ENCODE data around the gene ZNF575. TPM values are rescaled to one million over a fixed set of nuclear protein-coding genes. Genes with fewer than 3 reads are reported as not detected.
A peak's percentile ranks its signal among the peaks of the same experiment; 100 is the strongest.

ZNF575 gene
- total and polyA plus RNA-seq, 2 experiments from 2014 or later: 0.10 to 0.65 TPM

DNA sequence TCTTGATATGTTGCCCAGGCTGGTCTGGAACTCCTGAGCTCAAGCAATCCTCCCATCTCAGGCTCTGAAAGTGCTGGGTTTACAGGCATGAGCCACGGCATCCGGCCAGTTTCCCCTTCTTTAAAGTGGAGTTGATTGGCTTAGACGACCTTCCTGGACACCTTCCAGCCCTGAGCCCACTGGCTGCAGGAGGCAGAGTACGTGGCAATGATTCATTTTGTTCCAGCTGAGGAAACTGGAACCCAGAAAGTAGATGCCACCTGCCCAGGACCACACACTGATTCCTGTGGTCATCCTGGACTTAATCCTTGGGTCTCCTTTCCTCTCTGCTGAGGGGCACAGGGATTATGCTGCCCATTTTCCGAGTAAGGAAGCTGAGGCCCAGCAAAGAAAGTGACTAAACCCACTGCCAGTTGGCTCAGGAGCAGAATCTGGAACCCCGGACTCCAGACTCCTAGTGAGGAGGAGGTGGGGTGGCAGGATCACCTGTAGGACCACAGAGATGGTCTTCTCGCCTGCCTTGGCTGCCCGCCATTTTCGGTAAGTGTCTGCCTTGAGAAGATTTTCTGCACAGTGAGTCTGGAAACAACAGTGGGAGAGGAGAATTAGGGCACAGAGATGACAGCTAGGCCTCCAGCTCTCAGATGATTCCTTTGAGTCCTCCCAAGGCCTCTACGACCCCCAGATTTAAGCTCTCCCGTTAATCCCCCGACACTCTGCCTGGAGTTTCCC lies 41.6 kb downstream of the ZNF575 start:
- Mint-ChIP-seq H3K27me3 (ENCODE audit: insufficient read depth, low read depth, poor library complexity) (peaks cover 8% of the 10 kb centered on the region), H3K4me1 (peaks cover 23% of the 10 kb centered on the region), H3K36me3 (ENCODE audit: low read depth) (peaks cover 25% of the 10 kb centered on the region), H3K9me3 (no peaks in the 10 kb centered on the region; the same call in 2 of the 3 replicates), H3K27ac (peak overlapping the region; percentile 96; the same call in 1 of the 2 replicates), H3K4me3 (peak overlapping the region; percentile 98)
- Histone ChIP-seq H3K4me1 (ENCODE audit: insufficient read depth) (peaks cover 8% of the 10 kb centered on the region), H2AFZ (peak overlapping the region; percentile 93; the same call in 1 of the 2 replicates), H3K9me2 (ENCODE audit: insufficient read depth) (no peaks in the 10 kb centered on the region), H3K4me2 (peak overlapping the region; percentile 98), H3K36me3 (ENCODE audit: insufficient read depth) (no peaks in the 10 kb centered on the region), H3K27ac (ENCODE audit: low read depth) (peak overlapping the region; percentile 89; the same call in 1 of the 2 replicates), H4K20me1 (replicated peaks; ENCODE audit: insufficient read depth) (no peaks in the 10 kb centered on the region; the same call in 1 of the 2 replicates), H3F3A (replicated peaks; ENCODE audit: low read depth) (no peaks in the 10 kb centered on the region; the same call in 1 of the 2 replicates), H3K79me2 (replicated peaks; ENCODE audit: insufficient read depth) (peaks cover 12% of the 10 kb centered on the region; the same call in 1 of the 2 replicates), H3K4me3 (peak overlapping the region; percentile 99), H3K27me3 (ENCODE audit: insufficient read depth) (no peaks in the 10 kb centered on the region)
- TF ChIP-seq, protein P1, sequence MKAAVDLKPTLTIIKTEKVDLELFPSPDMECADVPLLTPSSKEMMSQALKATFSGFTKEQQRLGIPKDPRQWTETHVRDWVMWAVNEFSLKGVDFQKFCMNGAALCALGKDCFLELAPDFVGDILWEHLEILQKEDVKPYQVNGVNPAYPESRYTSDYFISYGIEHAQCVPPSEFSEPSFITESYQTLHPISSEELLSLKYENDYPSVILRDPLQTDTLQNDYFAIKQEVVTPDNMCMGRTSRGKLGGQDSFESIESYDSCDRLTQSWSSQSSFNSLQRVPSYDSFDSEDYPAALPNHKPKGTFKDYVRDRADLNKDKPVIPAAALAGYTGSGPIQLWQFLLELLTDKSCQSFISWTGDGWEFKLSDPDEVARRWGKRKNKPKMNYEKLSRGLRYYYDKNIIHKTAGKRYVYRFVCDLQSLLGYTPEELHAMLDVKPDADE (IDR thresholded peaks at IDR 0.05): no peak
- no peak for DNase-seq (ENCODE audit: low spot score)
- no peak for ATAC-seq

DNA sequence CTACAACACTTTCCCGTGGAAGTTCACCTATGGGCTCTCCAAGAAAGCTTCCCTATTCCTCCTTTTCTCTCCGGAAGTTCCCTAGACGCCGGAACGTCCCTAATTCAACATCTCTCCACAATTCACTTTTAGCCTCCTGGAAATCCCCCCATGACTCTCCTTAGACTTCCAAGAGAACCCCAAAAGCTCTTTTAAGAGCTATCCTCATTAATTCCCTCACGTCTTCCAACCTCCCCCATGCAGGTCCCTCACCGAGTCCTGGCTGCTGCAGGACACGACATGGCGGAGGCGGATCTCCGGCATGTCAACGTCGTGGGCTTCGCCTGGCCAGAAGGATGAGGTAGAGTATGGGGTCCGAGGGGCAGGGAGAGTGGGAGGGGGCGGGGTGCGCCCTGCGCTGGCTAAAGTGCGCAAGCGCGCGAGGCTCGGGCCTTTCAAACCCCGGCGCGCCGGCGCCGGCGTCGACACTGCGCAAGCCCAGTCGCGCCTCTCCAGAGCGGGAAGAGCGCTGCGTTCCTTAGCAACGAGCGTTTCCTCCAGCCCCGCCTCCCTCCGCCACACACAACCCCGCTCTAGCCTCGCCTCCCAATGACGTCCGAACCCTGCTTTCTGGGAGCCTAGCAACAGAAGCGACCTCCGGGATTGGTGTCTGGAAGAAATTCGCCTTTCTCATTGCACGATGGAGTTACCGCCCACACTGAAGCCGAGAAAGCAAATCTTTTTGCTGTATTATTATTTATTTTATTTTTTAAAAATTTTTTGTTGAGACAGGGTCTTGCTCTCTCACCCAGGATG lies 42.4 kb downstream of the ZNF575 start, which contains the start of the genes PINLYP and XRCC1:
TSS of gene PINLYP (plus strand) at position 646 of the 795 bp plus-strand sequence. CDS start 1,391 bp downstream, outside the sequence.
TSS of gene XRCC1 (minus strand) at position 372 of the 795 bp plus-strand sequence. CDS start at position 303, 69 bp downstream.
- Mint-ChIP-seq H3K27me3 (ENCODE audit: insufficient read depth, low read depth, poor library complexity) (peaks cover 8% of the 10 kb centered on the region), H3K4me3 (peak within 1 kb of the TSS; percentile 98), H3K36me3 (ENCODE audit: low read depth) (peaks cover 21% of the 10 kb centered on the region), H3K4me1 (peaks cover 22% of the 10 kb centered on the region), H3K9me3 (no peaks in the 10 kb centered on the region; the same call in 2 of the 3 replicates), H3K27ac (peak within 1 kb of the TSS; percentile 96)
- peak within 1 kb of the TSS; percentile 99 for H3K4me3 ChIP-seq
- peak within 1 kb of the TSS; percentile 93; the same call in 1 of the 2 replicates for H2AFZ ChIP-seq
- no peaks in the 10 kb centered on the region for H3K36me3 ChIP-seq (ENCODE audit: insufficient read depth)
- DNase-seq (ENCODE audit: low spot score) (peak; percentile 100), ATAC-seq (peak; percentile 92)
- TF ChIP-seq CREB1 (CRISPR knock-in tag; IDR thresholded peaks at IDR 0.05; ENCODE audit: low read depth) (peak; percentile 92), POLR2AphosphoS5 (IDR thresholded peaks at IDR 0.05; ENCODE audit: low read depth) (peak; percentile 80), ZNF331 (CRISPR knock-in tag; IDR thresholded peaks at IDR 0.05; ENCODE audit: low read depth) (no peak), ZNF114 (CRISPR knock-in tag; IDR thresholded peaks at IDR 0.05) (no peak)
- TF ChIP-seq, protein P1 (IDR thresholded peaks at IDR 0.05): peak; percentile 57; the same call in 1 of the 2 replicates
- no peaks in the 10 kb centered on the region; the same call in 1 of the 2 replicates for H3F3A ChIP-seq (replicated peaks; ENCODE audit: low read depth)
- H3K27me3 ChIP-seq (ENCODE audit: insufficient read depth): no peaks in the 10 kb centered on the region
- peaks cover 14% of the 10 kb centered on the region for H3K4me1 ChIP-seq (ENCODE audit: insufficient read depth)
- no peaks in the 10 kb centered on the region for H3K9me2 ChIP-seq (ENCODE audit: insufficient read depth)
- H3K79me2 ChIP-seq (replicated peaks; ENCODE audit: insufficient read depth): peaks cover 12% of the 10 kb centered on the region; the same call in 1 of the 2 replicates
- H3K27ac ChIP-seq (ENCODE audit: low read depth): peak within 1 kb of the TSS; percentile 89
- peak within 1 kb of the TSS; percentile 98 for H3K4me2 ChIP-seq
- no peaks in the 10 kb centered on the region; the same call in 1 of the 2 replicates for H4K20me1 ChIP-seq (replicated peaks; ENCODE audit: insufficient read depth)

Data from GM23338 (cell line).